GM12878 (cell line): ENCODE measurements around the gene YY2. TPM values are rescaled to one million over a fixed set of nuclear protein-coding genes. Genes with fewer than 3 reads are reported as not detected.

Source experiments
- ATAC-seq: fragments of 200-7000 bp; cut with Tn5 transposase; 3 replicates; pipeline ENCODE4 v1.9.1; 2020; ENCODE audit warnings: mild to moderate bottlenecking, moderate library complexity
- BruUV-seq: library from RNA; stranded (reverse); fragments of 400-500 nt; replicated peaks from 2 replicates; lab custom pipeline; 2021; lab: Mats Ljungman, UMichigan
- CTCF ChIA-PET: fragments of 300-600 bp; sonication (Branson Sonifier 250); formaldehyde crosslinking; extraction: SDS; loops from one replicate; lab custom pipeline; 2021; ENCODE audit warnings: inconsistent platforms; lab: Yijun Ruan, JAX
- POLR2A ChIA-PET: fragments of 350-600 bp; formaldehyde crosslinking; extraction: SDS; loops from one replicate; lab custom pipeline; 2021; ENCODE audit warnings: inconsistent platforms; lab: Charles Lee
- RAD21 ChIA-PET: fragments of 300-600 bp; sonication (Branson Sonifier 250); formaldehyde crosslinking; loops from one replicate; lab custom pipeline; 2023; ENCODE audit warnings: antibody characterized with exemption; ENCODE audit not compliant: unreplicated experiment; lab: Charles Lee
- SMC1A ChIA-PET: fragments of 300-600 bp; sonication (Branson Sonifier 250); formaldehyde crosslinking; loops from one replicate; lab custom pipeline; 2023; ENCODE audit not compliant: unreplicated experiment, uncharacterized antibody; lab: Charles Lee
- DNase-seq: peaks from one replicate; pipeline ENCODE4 v3.0.0-alpha.2; 2011; ENCODE audit warnings: low read depth, low spot score
- FAIRE-seq: peaks from 3 replicates; lab custom pipeline; 2011; peaks lifted over from hg19 to GRCh38; lab: Jason Lieb, UNC
- H2AFZ ChIP-seq: 2 replicates; pipeline ENCODE4 v1.6.0; 2011; ENCODE audit warnings: low read depth, low read length, control low read depth; ENCODE audit not compliant: control insufficient read depth
- H3K27ac ChIP-seq: 2 replicates; pipeline ENCODE4 v1.5.1; 2011; ENCODE audit warnings: control low read depth; ENCODE audit not compliant: control insufficient read depth, insufficient read depth
- H3K27me3 ChIP-seq, 2 experiments: replicated peaks in 1 of 2; 2 replicates each; pipeline versions ENCODE4 v1.6.0 to v1.6.1; 2011; ENCODE audit warnings: low read length in 1 of 2; ENCODE audit not compliant: control insufficient read depth in 2 of 2, insufficient read depth in 2 of 2
- H3K36me3 ChIP-seq, 2 experiments: 2 replicates each; pipeline ENCODE4 v1.5.1; 2011; ENCODE audit warnings: low read length in 1 of 2; ENCODE audit not compliant: control insufficient read depth in 2 of 2, insufficient read depth in 2 of 2
- H3K4me1 ChIP-seq: 2 replicates; pipeline ENCODE4 v1.6.1; 2011; ENCODE audit warnings: mild to moderate bottlenecking, low read length, moderate library complexity, mixed read lengths; ENCODE audit not compliant: control insufficient read depth, insufficient read depth
- H3K4me2 ChIP-seq: 2 replicates; pipeline ENCODE4 v1.6.0; 2011; ENCODE audit warnings: control low read depth; ENCODE audit not compliant: control insufficient read depth, insufficient read depth
- H3K4me3 ChIP-seq: fragments of 200-600 bp; sonication (generic); 2 replicates; pipeline ENCODE4 v1.5.1; 2016
- H3K79me2 ChIP-seq: 2 replicates; pipeline ENCODE4 v1.6.0; 2011; ENCODE audit warnings: low read length; ENCODE audit not compliant: control insufficient read depth, insufficient read depth
- H3K9ac ChIP-seq: 2 replicates; pipeline ENCODE4 v1.8.0; 2011; ENCODE audit warnings: low read length, control low read depth, mixed read lengths; ENCODE audit not compliant: control insufficient read depth, insufficient read depth
- H3K9me3 ChIP-seq: replicated peaks from 3 replicates; pipeline ENCODE4 v1.5.1; 2011; ENCODE audit warnings: mild to moderate bottlenecking, low read length; ENCODE audit not compliant: control insufficient read depth, insufficient read depth
- H4K20me1 ChIP-seq: 2 replicates; pipeline ENCODE4 v1.6.0; 2011; ENCODE audit not compliant: control insufficient read depth, insufficient read depth
- BRCA1 ChIP-seq: IDR thresholded peaks from 2 replicates; pipeline ENCODE4 v1.6.1; 2011; ENCODE audit warnings: low read depth, low read length, improper control_type of control experiment
- CREM ChIP-seq: IDR thresholded peaks from 2 replicates; pipeline ENCODE4 v1.6.1; 2014; ENCODE audit warnings: antibody characterized with exemption, low read depth
- EED ChIP-seq: sonication (generic); IDR thresholded peaks from 2 replicates; pipeline ENCODE4 v1.6.1; 2016; ENCODE audit warnings: antibody characterized with exemption, low read depth
- EGR1 ChIP-seq, 2 experiments: IDR thresholded peaks; 1 replicate in 1 of 2; 2 replicates in 1 of 2; pipeline ENCODE4 v1.6.1; 2011 to 2012; ENCODE audit warnings: low read depth in 2 of 2, low read length in 2 of 2, borderline replicate concordance in 1 of 2, mild to moderate bottlenecking in 1 of 2, moderate library complexity in 1 of 2
- HDGF ChIP-seq: fragments of 450-650 bp; IDR thresholded peaks from 2 replicates; pipeline ENCODE4 v1.6.1; 2016; ENCODE audit warnings: antibody characterized with exemption
- IKZF2 ChIP-seq, 2 experiments: fragments of 450-650 bp; IDR thresholded peaks; 2 replicates each; pipeline ENCODE4 v1.6.1; 2017; ENCODE audit warnings: mild to moderate bottlenecking in 2 of 2, moderate library complexity in 2 of 2
- KAT2A ChIP-seq: conservative IDR thresholded peaks from 2 replicates; pipeline ENCODE4 v1.6.1; 2011; ENCODE audit warnings: low read depth, low read length; ENCODE audit not compliant: control insufficient read depth
- MTA3 ChIP-seq: IDR thresholded peaks from 2 replicates; pipeline ENCODE4 v1.6.1; 2012; ENCODE audit warnings: low read length, inconsistent platforms, borderline replicate concordance
- NFXL1 ChIP-seq: fragments of 450-650 bp; IDR thresholded peaks from 2 replicates; pipeline ENCODE4 v1.6.1; 2017; ENCODE audit warnings: antibody characterized with exemption, mild to moderate bottlenecking, borderline replicate concordance
- PML ChIP-seq: IDR thresholded peaks from 2 replicates; pipeline ENCODE4 v1.6.1; 2012; ENCODE audit warnings: low read length, inconsistent platforms
- POU2F2 ChIP-seq: IDR thresholded peaks from 3 replicates; pipeline ENCODE4 v1.6.1; 2011; ENCODE audit warnings: low read depth, mild to moderate bottlenecking, low read length, borderline replicate concordance
- SP1 ChIP-seq: IDR thresholded peaks from one replicate; pipeline ENCODE4 v1.6.1; 2011; ENCODE audit warnings: low read depth, low read length
- TARDBP ChIP-seq: IDR thresholded peaks from 2 replicates; pipeline ENCODE4 v1.6.1; 2016; ENCODE audit warnings: borderline replicate concordance
- TBL1XR1 ChIP-seq: IDR thresholded peaks from 2 replicates; pipeline ENCODE4 v1.6.1; 2012; ENCODE audit warnings: low read depth, low read length, improper control_type of control experiment
- ZNF217 ChIP-seq: fragments of 450-650 bp; IDR thresholded peaks from 2 replicates; pipeline ENCODE4 v1.6.1; 2017; ENCODE audit warnings: antibody characterized with exemption, mild to moderate bottlenecking
- WGBS: methylation state at CpG from one replicate; pipeline ENCODE4 v1.1.6; 2016; ENCODE audit warnings: low lambda C conversion rate; ENCODE audit not compliant: insufficient replicate concordance, insufficient coverage; ENCODE audit errors: missing lambda C conversion rate; 5-methylcytosine and 5-hydroxymethylcytosine counted together
- in situ Hi-C: fragments of 300-500 bp; cut with MboI; formaldehyde crosslinking; loops from 9 replicates; pipeline ENCODE4 v1.14.3; 2018; ENCODE audit warnings: mixed read lengths
- intact Hi-C: fragments of 100-400 bp; cut with micrococcal nuclease; formaldehyde crosslinking; loops from one replicate; pipeline ENCODE4 v1.14.2; 2022; ENCODE audit not compliant: unreplicated experiment
- polyA plus RNA-seq, 11 experiments: library from polyadenylated mRNA; depleted of rRNA in 4 of 11; unstranded in 6 of 11; stranded (reverse) in 5 of 11; fragments of >200 nt; fragmentation: Nextera tagmentation in 4 of 11; fragmentation: Illumina TruSeq in 1 of 11; extraction: Ambion mirVana in 4 of 11; extraction: Trizol in 1 of 11; gene quantifications; 1 replicate in 1 of 11; 2 replicates in 10 of 11; pipeline versions ENCODE4 v1.2.1 to v1.2.3, GENCODE V29; 2011 to 2016; ENCODE audit warnings: inconsistent platforms in 2 of 11, missing spikeins in 2 of 11, low read depth in 1 of 11
- total RNA-seq, 4 experiments: library from RNA; depleted of rRNA in 3 of 4; stranded (reverse); fragments of >200 nt in 3 of 4; fragmentation: Illumina TruSeq in 1 of 4; extraction: Trizol in 1 of 4; gene quantifications; 2 replicates each; pipeline versions ENCODE4 v1.2.1 to v1.2.3, GENCODE V29; 2013 to 2021
- TF ChIP-seq, protein P1 (sequence below): IDR thresholded peaks from 2 replicates; pipeline ENCODE4 v1.6.1; 2011; ENCODE audit warnings: mild to moderate bottlenecking, low read depth, low read length, moderate library complexity; ENCODE audit not compliant: insufficient replicate concordance

Gene YY2
- total and polyA plus RNA-seq, 10 of the 15 experiments (the other 5 are each of a cell fraction or from before 2014, with no cell fraction given) = 0.31 to 1.2 (median 0.74) TPM

DNA sequence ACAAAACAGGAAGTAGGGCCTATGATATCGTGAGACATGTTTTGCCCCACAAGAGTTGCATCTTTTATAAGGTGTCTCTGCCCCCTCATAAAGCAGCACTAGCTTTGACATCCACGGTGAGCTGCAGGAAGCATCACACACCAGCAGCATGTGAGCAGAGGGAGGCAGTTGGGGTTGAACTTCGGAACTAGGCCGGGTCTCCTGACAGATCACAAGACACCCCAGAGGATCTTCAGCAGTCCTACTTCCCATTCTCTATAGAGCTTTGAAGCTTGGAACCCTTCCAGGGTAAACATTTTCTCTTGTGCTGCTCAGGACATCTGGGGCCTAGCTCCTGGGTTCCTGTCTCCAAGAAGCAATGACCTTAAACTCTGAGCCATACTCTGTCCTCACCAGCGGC, 27.5 kb downstream of the YY2 start:
- Histone ChIP-seq H4K20me1 (no peaks in the 10 kb centered on the region), H2AFZ (no peak overlapping the region), H3K79me2 (no peaks in the 10 kb centered on the region), H3K4me1 (no peaks in the 10 kb centered on the region), H3K9ac (no peak overlapping the region), H3K4me2 (no peak overlapping the region), H3K27ac (no peak overlapping the region), H3K36me3 (no peaks in the 10 kb centered on the region), H3K9me3 (no peaks in the 10 kb centered on the region), H3K27me3 (no peaks in the 10 kb centered on the region), H3K4me3 (no peak overlapping the region)
- intact Hi-C loops = no loop called here
- no TSS peak for BruUV-seq
- ChIA-PET SMC1A (no interaction called here), CTCF (interaction anchor here (1.1 kb wide), 1 partner anchor 22 kb away, joined by 3 read pairs; no protein-coding TSS in a partner anchor), POLR2A (no interaction called here), RAD21 (no interaction called here)
- DNase-seq = no peak
- FAIRE-seq = no peak
- WGBS = 37% methylated on average over 5 of the region's 5 CpGs
- TF ChIP-seq CREM (no peak), MTA3 (no peak), BRCA1 (no peak), EED (no peak), IKZF2 (IDR thresholded peaks at IDR 0.05) (no peak), NFXL1 (no peak), KAT2A (no peak), PML (no peak), TBL1XR1 (no peak), HDGF (no peak), SP1 (no peak), TARDBP (no peak), POU2F2 (no peak), EGR1 (IDR thresholded peaks at IDR 0.05; ENCODE audit: borderline replicate concordance in 1 of 2, low read depth in 2 of 2, low read length in 2 of 2) (no peak), ZNF217 (no peak)
- TF ChIP-seq, protein P1, sequence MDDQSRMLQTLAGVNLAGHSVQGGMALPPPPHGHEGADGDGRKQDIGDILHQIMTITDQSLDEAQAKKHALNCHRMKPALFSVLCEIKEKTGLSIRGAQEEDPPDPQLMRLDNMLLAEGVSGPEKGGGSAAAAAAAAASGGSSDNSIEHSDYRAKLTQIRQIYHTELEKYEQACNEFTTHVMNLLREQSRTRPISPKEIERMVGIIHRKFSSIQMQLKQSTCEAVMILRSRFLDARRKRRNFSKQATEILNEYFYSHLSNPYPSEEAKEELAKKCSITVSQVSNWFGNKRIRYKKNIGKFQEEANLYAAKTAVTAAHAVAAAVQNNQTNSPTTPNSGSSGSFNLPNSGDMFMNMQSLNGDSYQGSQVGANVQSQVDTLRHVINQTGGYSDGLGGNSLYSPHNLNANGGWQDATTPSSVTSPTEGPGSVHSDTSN = no peak
- ATAC-seq = no peak; the same call in 2 of the 3 replicates
- in situ Hi-C loops = no loop called here
